IMR-90 (cell line): ENCODE measurements around the gene BTBD9. TPM values are rescaled to one million over a fixed set of nuclear protein-coding genes. Genes with fewer than 3 reads are reported as not detected.
A peak's percentile ranks its signal among the peaks of the same experiment; 100 is the strongest.

ENCODE experiments used
- ATAC-seq: fragments of 200-7000 bp; cut with Tn5 transposase; 2 replicates; pipeline ENCODE4 v1.9.1; 2020; ENCODE audit warnings: low read depth, mild to moderate bottlenecking, moderate library complexity
- BruUV-seq: library from RNA; stranded (reverse); fragments of 400-500 nt; replicated peaks from 2 replicates; lab custom pipeline; 2021; lab: Mats Ljungman, UMichigan
- CTCF ChIA-PET: fragments of 300-600 bp; formaldehyde crosslinking; extraction: SDS; loops from one replicate; lab custom pipeline; 2021; ENCODE audit warnings: antibody characterized with exemption; lab: Yijun Ruan, JAX
- POLR2A ChIA-PET: fragments of 300-600 bp; sonication (Branson Sonifier 250); formaldehyde crosslinking; loops from one replicate; lab custom pipeline; 2022; ENCODE audit warnings: antibody characterized with exemption; ENCODE audit not compliant: unreplicated experiment; lab: Charles Lee
- DNase-seq: peaks from one replicate; pipeline ENCODE4 v3.0.0; 2013
- H2AFZ ChIP-seq: replicated peaks from 2 replicates; pipeline ENCODE3; 2013; ENCODE audit warnings: low read length, mild to moderate bottlenecking; ENCODE audit not compliant: poor library complexity
- H2AK5ac ChIP-seq: 2 replicates; pipeline ENCODE4 v1.6.1; 2013; ENCODE audit warnings: low read depth, low read length, inconsistent platforms
- H2AK9ac ChIP-seq: replicated peaks from 2 replicates; pipeline ENCODE3; 2013; ENCODE audit warnings: mild to moderate bottlenecking, low read depth, low read length, moderate library complexity; ENCODE audit not compliant: poor library complexity
- H2BK120ac ChIP-seq: 2 replicates; pipeline ENCODE4 v1.6.1; 2013; ENCODE audit warnings: low read depth, low read length, inconsistent platforms
- H2BK15ac ChIP-seq: 3 replicates; pipeline ENCODE4 v1.6.1; 2013; ENCODE audit warnings: low read depth, low read length, inconsistent platforms
- H2BK20ac ChIP-seq: 2 replicates; pipeline ENCODE4 v1.6.1; 2013; ENCODE audit warnings: low read depth, mild to moderate bottlenecking, inconsistent platforms, low read length, moderate library complexity
- H2BK5ac ChIP-seq: 2 replicates; pipeline ENCODE4 v1.6.1; 2013; ENCODE audit warnings: mild to moderate bottlenecking, low read depth, low read length, inconsistent platforms; ENCODE audit not compliant: poor library complexity, severe bottlenecking
- H3K14ac ChIP-seq: replicated peaks from 2 replicates; pipeline ENCODE4 v1.6.1; 2013; ENCODE audit warnings: low read depth, low read length, inconsistent platforms
- H3K18ac ChIP-seq: 2 replicates; pipeline ENCODE4 v1.6.1; 2013; ENCODE audit warnings: low read depth, low read length, control low read depth
- H3K23ac ChIP-seq: 2 replicates; pipeline ENCODE4 v1.6.1; 2013; ENCODE audit warnings: low read depth, low read length, inconsistent platforms
- H3K27ac ChIP-seq: 2 replicates; pipeline ENCODE4 v1.5.1; 2013; ENCODE audit warnings: mild to moderate bottlenecking, control low read depth, low read length; ENCODE audit not compliant: insufficient read depth
- H3K27me3 ChIP-seq: 2 replicates; pipeline ENCODE4 v1.6.1; 2013; ENCODE audit warnings: low read length; ENCODE audit not compliant: control insufficient read depth, insufficient read depth
- H3K36me3 ChIP-seq: 2 replicates; pipeline ENCODE4 v1.6.1; 2013; ENCODE audit warnings: low read length, mixed read lengths; ENCODE audit not compliant: control insufficient read depth, insufficient read depth
- H3K4ac ChIP-seq: 2 replicates; pipeline ENCODE4 v1.6.1; 2013; ENCODE audit warnings: low read depth, low read length, inconsistent platforms
- H3K4me1 ChIP-seq: 2 replicates; pipeline ENCODE4 v1.6.1; 2013; ENCODE audit warnings: low read length, mixed read lengths; ENCODE audit not compliant: control insufficient read depth, insufficient read depth
- H3K4me2 ChIP-seq: 2 replicates; pipeline ENCODE4 v1.6.1; 2013; ENCODE audit warnings: low read depth, mild to moderate bottlenecking, control low read depth, low read length, moderate library complexity
- H3K4me3 ChIP-seq: 2 replicates; pipeline ENCODE4 v1.5.1; 2013; ENCODE audit warnings: low read depth, mild to moderate bottlenecking, control low read depth, low read length, moderate library complexity; ENCODE audit not compliant: insufficient read depth
- H3K56ac ChIP-seq: 2 replicates; pipeline ENCODE4 v1.6.1; 2013; ENCODE audit warnings: low read length, inconsistent platforms; ENCODE audit not compliant: insufficient read depth; ENCODE audit errors: extremely low read depth
- H3K79me1 ChIP-seq, 2 experiments: 2 replicates each; pipeline ENCODE4 v1.6.1; 2013; ENCODE audit warnings: low read length in 2 of 2, inconsistent platforms in 1 of 2, low read depth in 1 of 2
- H3K9ac ChIP-seq: 2 replicates; pipeline ENCODE4 v1.6.1; 2013; ENCODE audit warnings: low read depth, low read length, control low read depth
- H3K9me1 ChIP-seq: 2 replicates; pipeline ENCODE4 v1.6.1; 2013; ENCODE audit warnings: low read length, inconsistent platforms; ENCODE audit not compliant: insufficient read depth
- H3K9me3 ChIP-seq: 2 replicates; pipeline ENCODE4 v1.6.1; 2013; ENCODE audit warnings: low read length; ENCODE audit not compliant: control insufficient read depth, insufficient read depth
- H4K20me1 ChIP-seq: 2 replicates; pipeline ENCODE4 v1.6.1; 2013; ENCODE audit warnings: low read length, inconsistent platforms; ENCODE audit not compliant: insufficient read depth
- H4K5ac ChIP-seq: 2 replicates; pipeline ENCODE4 v1.6.1; 2013; ENCODE audit warnings: mild to moderate bottlenecking, low read depth, low read length, control low read depth
- H4K8ac ChIP-seq, 2 experiments: 2 replicates each; pipeline ENCODE4 v1.6.1; 2013; ENCODE audit warnings: low read depth in 2 of 2, low read length in 2 of 2, control low read depth in 1 of 2, inconsistent platforms in 1 of 2
- H4K91ac ChIP-seq: 2 replicates; pipeline ENCODE4 v1.6.1; 2013; ENCODE audit warnings: low read depth, low read length, inconsistent platforms; ENCODE audit not compliant: insufficient read depth
- ELK1 ChIP-seq: fragments of 150-350 bp; IDR thresholded peaks from 2 replicates; pipeline ENCODE4 v1.6.1; 2016; ENCODE audit warnings: low read depth, mild to moderate bottlenecking, low read length, moderate library complexity, borderline replicate concordance
- FOS ChIP-seq: fragments of 150-350 bp; IDR thresholded peaks from 2 replicates; pipeline ENCODE4 v1.6.1; 2016; ENCODE audit warnings: low read depth, low read length
- WGBS, 2 experiments: methylation state at CpG; one replicate each; pipeline versions ENCODE4 v1.1.5 to v1.1.7; 2013; ENCODE audit warnings: missing lambda C conversion rate in 2 of 2; ENCODE audit not compliant: insufficient read length in 1 of 2; ENCODE audit errors: extremely low coverage in 2 of 2; 5-methylcytosine and 5-hydroxymethylcytosine counted together
- dilution Hi-C: fragments of 300-500 bp; cut with HindIII; formaldehyde crosslinking; loops from one replicate; pipeline ENCODE4 v1.14.3; 2018; ENCODE audit warnings: low sequenced_read_pairs; ENCODE audit not compliant: unreplicated experiment
- in situ Hi-C: fragments of 300-500 bp; cut with MboI; formaldehyde crosslinking; loops from 3 replicates; pipeline ENCODE4 v1.14.3; 2019; ENCODE audit warnings: low sequenced_read_pairs, inconsistent platforms, mixed read lengths
- intact Hi-C: fragments of 100-400 bp; cut with micrococcal nuclease; formaldehyde crosslinking; loops from 2 replicates; pipeline ENCODE4 v1.10.0; 2022
- polyA plus RNA-seq, 3 experiments: library from polyadenylated mRNA; depleted of rRNA; stranded (reverse); fragments of >200 nt; gene quantifications; 2 replicates each; pipeline ENCODE4 v1.2.3, GENCODE V29; 2012; ENCODE audit warnings: low replicate concordance in 1 of 3
- total RNA-seq: library from RNA; depleted of rRNA; stranded (reverse); fragments of >200 nt; gene quantifications from 2 replicates; pipeline ENCODE4 v1.2.3, GENCODE V29; 2012

BTBD9 gene
- total and polyA plus RNA-seq, 2 of the 4 experiments (the other 2 are of a cell fraction), result 4.1 to 22.0 TPM

- no peak overlapping the region for H3K4ac ChIP-seq
- no peak overlapping the region for H4K91ac ChIP-seq
- H3K18ac ChIP-seq, result no peak overlapping the region
- intact Hi-C loops, result no loop called here
- H2AK9ac ChIP-seq, result no peak overlapping the region
- no TSS peak for BruUV-seq
- no peak overlapping the region for H2BK120ac ChIP-seq
- no peaks in the 10 kb centered on the region for H3K9me3 ChIP-seq
- in situ Hi-C loops, result no loop called here
- H3K4me2 ChIP-seq, result no peak overlapping the region
- CTCF ChIA-PET, result interaction anchor here (0.7 kb wide), 2 partner anchors 8 to 581 kb away, joined by 3 to 4 read pairs; no protein-coding TSS in a partner anchor
- H3K9me1 ChIP-seq, result peaks cover 3% of the 10 kb centered on the region; the same call in 1 of the 2 replicates
- H3K23ac ChIP-seq, result no peak overlapping the region
- H4K8ac ChIP-seq, result no peak overlapping the region
- H3K27me3 ChIP-seq, result no peaks in the 10 kb centered on the region
- TF ChIP-seq ELK1 (no peak), FOS (no peak)
- no peak overlapping the region for H2BK5ac ChIP-seq
- H3K4me1 ChIP-seq, result peaks cover 5% of the 10 kb centered on the region
- ATAC-seq (no peak), DNase-seq (peak; percentile 7)
- WGBS, 2 experiments, result 36% methylated on average over 2 of the region's 18 CpGs; no CpG with 5 or more reads in 1 of the 2 experiments
- no peaks in the 10 kb centered on the region for H3K36me3 ChIP-seq
- dilution Hi-C loops, result no loop called here
- H3K27ac ChIP-seq, result no peak overlapping the region
- no peaks in the 10 kb centered on the region for H4K20me1 ChIP-seq
- H2AFZ ChIP-seq, result no peak overlapping the region
- no peak overlapping the region for H2BK20ac ChIP-seq
- H2AK5ac ChIP-seq, result no peak overlapping the region
- no peak overlapping the region for H3K14ac ChIP-seq
- H3K4me3 ChIP-seq, result no peak overlapping the region
- POLR2A ChIA-PET, result interaction anchor here (0.5 kb wide), 1 partner anchor 488 kb away, joined by 5 read pairs; no protein-coding TSS in a partner anchor
- H3K56ac ChIP-seq, result no peak overlapping the region
- H2BK15ac ChIP-seq, result no peak overlapping the region
- no peak overlapping the region for H3K9ac ChIP-seq
- H4K5ac ChIP-seq, result no peak overlapping the region
- H3K79me1 ChIP-seq, result no peaks in the 10 kb centered on the region
Observed at GRCh38 chr6:38209371-38210260, 430.1 kb downstream of the BTBD9 start.
